GM18951 (cell line): ENCODE data around the gene MYCN.
"Not testable (repeated sequence)": the region's sequence is repeated elsewhere in the genome, so short reads cannot be mapped to it uniquely, and the experiment has no call there.

ENCODE experiments used
- POLR2A ChIP-seq: IDR thresholded peaks from 4 replicates; pipeline ENCODE4 v1.6.1; 2011; ENCODE audit warnings: mild to moderate bottlenecking; ENCODE audit not compliant: insufficient read length, insufficient read depth; ENCODE audit errors: extremely low read depth
- in situ Hi-C: fragments of 300-500 bp; cut with MboI; formaldehyde crosslinking; loops from one replicate; pipeline ENCODE4 v1.12.0; 2022; ENCODE audit warnings: low sequenced_read_pairs, mixed read lengths, inconsistent platforms; ENCODE audit not compliant: unreplicated experiment

MYCN gene

GRCh38 chr2:15955232-15955988 lies 15.1 kb downstream of the MYCN start:
- in situ Hi-C loops, result no loop called here
- TF ChIP-seq POLR2A, result no peak

GRCh38 chr2:15956230-15956629 lies 15.9 kb downstream of the MYCN start:
- in situ Hi-C loops, result no loop called here
- no peak for TF ChIP-seq POLR2A

DNA sequence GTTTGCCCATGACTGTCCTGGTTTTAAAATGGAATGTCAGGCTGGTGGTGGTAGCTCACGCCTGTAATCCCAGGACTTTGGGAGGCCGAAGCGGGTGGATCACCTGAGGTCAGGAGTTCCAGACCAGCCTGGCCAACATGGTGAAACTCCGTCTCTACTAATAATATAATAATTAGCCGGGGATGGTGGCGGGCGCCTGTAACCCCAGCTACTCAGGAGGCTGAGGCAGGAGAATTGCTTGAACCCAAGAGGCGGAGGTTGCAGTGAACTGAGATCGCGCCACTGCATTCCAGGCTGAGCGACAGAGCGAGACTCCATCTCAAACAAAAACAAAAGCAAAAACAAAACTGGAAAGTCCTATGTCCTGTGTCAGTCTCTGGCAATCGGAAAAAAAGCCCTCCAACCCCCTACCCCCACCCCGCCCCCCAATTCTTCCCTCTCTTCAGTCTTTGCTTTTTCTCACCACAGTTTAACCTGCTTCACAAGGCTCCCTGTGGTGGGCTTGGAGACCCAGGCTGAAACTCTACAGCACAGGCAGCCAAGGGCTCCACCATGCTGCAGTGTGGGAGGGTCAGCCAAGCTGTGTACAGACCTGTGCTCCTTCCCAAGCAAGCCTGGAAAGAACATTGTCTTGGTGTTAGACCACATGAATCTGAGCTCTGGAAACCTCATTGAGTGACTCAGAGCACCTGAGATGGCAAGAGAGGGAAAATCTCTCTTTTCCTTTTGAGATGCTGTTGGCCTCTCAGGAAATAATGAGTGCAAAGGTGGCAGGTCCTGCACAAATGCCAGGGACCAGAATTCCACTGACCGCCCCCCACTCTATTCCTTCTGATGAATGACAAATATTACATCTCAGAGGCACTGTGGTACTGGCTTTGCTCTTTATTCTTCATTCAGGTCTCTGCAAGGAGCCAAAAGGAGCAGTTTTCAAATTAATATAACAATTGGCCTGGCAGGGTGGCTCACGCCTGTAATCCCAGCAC lies 16.7 kb downstream of the MYCN start:
- in situ Hi-C loops, result no loop called here
- TF ChIP-seq POLR2A, result no peak

- in situ Hi-C loops, result no loop called here
- no peak for TF ChIP-seq POLR2A
Observed at GRCh38 chr2:15957881-15958713, 17.7 kb downstream of the MYCN start.

DNA sequence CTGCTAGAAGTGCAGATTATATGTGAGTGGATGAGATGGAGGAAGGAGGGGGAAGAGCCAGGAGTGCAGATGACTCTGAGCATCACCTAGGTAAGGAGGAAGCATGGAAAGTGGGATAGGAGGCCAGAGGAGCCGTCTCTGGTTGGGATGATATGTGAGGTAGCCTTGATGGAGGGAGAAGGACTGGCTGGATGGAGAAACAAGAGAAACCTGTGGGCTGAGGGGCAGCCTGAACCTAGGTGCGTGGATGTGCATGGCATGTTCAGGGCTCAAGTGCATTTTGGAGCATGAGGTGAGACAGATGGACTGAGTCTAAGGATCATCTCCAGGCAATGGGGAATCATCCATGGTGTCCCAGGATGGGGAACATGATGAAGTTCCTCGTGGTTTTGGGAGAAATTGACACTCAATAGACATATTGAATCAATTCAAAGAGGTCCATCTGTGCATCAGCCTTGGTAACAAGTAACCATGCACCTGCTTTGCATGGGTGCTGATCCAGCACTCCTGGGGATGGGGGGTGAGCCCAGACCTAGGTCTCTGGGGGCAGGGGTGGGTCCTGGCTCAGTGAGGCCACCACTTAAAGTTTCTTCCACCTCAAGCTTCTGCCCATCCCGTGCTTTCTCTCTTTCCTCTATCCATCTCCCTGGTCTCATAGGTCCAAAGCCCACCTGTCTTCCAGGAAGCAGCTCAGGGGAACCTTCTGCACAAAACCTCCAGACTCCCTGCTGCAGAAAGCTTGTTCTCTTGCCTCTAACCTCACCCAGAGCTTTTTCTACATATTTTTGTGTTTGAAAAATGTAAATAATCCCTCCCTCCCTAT lies 19.2 kb downstream of the MYCN start:
- TF ChIP-seq POLR2A, result no peak
- in situ Hi-C loops, result no loop called here

- in situ Hi-C loops, result not testable (repeated sequence)
Observed at GRCh38 chr2:15960154-15960520, 19.8 kb downstream of the MYCN start.

DNA sequence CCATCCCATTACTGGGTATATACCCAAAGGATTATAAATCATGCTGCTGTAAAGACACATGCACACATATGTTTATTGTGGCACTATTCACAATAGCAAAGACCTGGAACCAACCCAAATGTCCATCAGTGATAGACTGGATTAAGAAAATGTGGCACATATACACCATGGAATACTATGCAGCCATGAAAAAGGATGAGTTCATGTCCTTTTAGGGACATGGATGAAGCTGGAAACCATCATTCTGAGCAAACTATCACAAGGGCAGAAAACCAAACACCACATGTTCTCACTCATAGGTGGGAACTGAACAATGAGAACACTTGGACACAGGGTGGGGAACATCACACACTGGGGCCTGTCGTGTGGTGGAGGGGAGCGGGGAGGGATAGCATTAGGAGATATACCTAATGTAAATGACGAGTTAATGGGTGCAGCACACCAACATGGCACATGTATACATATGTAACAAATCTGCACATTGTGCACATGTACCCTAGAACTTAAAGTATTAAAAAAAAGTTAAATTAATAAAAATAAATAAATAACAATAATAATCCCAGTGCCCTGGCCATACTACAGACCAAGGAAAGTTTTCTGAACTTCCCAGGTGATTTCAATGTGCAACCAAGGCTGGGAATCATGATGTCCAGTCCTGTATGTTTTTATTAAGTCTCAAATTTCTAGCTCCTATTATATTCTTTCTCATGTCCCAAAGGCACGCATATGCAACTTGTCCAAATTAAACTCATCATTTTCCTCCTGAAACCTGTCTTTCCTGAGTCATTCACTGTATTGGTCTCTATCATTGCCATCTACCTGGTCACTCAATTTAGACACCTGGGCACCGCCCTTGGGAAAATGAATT lies 23.0 kb downstream of the MYCN start:
- in situ Hi-C loops, result not testable (repeated sequence)

DNA sequence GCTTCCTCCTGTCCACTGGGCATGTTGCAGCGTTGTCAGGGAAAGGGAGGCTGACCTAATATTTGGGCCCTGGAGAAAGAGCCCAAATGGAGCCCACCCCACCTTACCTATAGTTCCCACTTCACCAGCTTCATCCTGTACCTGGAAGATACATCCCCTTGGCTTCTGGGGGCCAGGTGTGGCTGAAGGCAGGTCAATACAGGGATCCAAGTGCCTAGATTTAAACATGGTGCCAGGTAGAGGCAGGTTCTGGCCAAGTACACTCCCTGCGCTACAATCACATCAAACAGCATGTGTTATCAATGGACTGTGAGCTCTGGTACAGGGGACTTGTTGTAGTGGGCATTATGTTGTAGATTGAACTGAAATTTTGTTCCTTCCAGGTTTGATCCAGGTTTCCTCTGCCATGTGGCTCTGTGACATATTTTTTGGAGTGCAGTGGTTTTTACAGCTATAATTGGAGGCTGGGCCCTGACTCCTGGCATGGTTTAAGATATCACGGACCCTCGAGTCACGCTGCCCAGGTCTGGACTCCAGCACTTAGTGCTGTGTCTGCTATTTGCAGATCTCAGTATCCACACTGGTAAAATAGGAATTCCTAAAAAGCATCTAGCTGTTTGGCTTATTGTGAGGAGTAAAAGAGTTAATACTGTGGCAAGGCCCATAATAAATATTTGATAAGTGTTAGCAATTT lies 23.8 kb downstream of the MYCN start:
- in situ Hi-C loops, result no loop called here
- no peak for TF ChIP-seq POLR2A

GRCh38 chr2:15964936-15965563 lies 24.7 kb downstream of the MYCN start:
- in situ Hi-C loops, result no loop called here

DNA sequence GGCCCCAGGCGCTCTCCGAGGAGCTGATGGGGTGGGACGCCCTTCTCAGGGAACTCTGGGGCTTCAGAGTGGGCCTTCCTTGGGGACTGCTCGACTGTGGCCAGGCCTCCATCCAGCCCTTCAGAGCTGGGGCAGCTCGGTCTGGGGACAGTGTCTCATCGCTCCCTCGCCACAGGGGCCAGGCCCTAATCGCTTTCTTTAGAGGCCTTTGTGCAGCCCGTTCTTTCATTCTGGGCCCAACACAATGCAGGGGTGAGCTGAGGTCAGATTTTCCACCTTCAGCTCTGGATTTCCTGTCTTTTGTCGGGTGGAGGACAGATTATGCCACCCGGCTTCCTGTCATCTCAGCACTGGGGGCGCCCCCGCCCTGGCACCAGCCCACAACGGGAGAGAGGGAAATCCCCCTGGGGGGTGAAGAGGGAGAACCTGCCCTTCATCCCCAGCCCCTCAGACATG lies 25.2 kb downstream of the MYCN start:
- no peak for TF ChIP-seq POLR2A
- in situ Hi-C loops, result no loop called here

More at GRCh38 chr2:15964936-15965563, 24.7 kb downstream of the MYCN start:
- no peak for TF ChIP-seq POLR2A
